ENCODE results near the gene RNF41. TPM values are rescaled to one million over a fixed set of nuclear protein-coding genes. Genes with fewer than 3 reads are reported as not detected.

The RNF41 gene
- polyA plus RNA-seq, 1 experiment, result 97.2 TPM

GRCh38 chr12:56230432-56231183 lies 8.9 kb upstream of the RNF41 start:
- DNase-seq (ENCODE audit: low read depth, low spot score), result no peak
- ChIA-PET POLR2A (interaction anchor here (0.7 to 1.5 kb wide), 4 partner anchors 9 to 41 kb away, joined by 3 to 10 read pairs (median 4); partner anchors contain the start of genes RNF41 and SMARCC2), CTCF (interaction anchor here (1.1 to 1.3 kb wide), 2 partner anchors 8 to 41 kb away, joined by 3 to 4 read pairs; partner anchors contain the start of genes RNF41 and SMARCC2)

GRCh38 chr12:56229916-56230431 lies 8.3 kb upstream of the RNF41 start, which contains the start of gene SLC39A5:
Gene SLC39A5, plus strand, starts transcription at chr12:56230051. Its CDS starts 1,224 bp downstream, at chr12:56231275.
- H3K4me3 ChIP-seq (ENCODE audit: low read depth, low read length), result no peak within 1 kb of the TSS
- ChIA-PET POLR2A (interaction anchor here (0.7 to 1.5 kb wide), 3 partner anchors 33 to 41 kb away, joined by 3 to 4 read pairs (median 3); partner anchors contain the start of gene SMARCC2), CTCF (interaction anchor here (1.3 kb wide), 1 partner anchor 41 kb away, joined by 4 read pairs; the partner anchor contains the start of gene SMARCC2)
- no peak for DNase-seq (ENCODE audit: low read depth, low spot score)
- no peak within 1 kb of the TSS for H3K27ac ChIP-seq (ENCODE audit: low read depth, low read length)
- no peaks in the 10 kb centered on the region for H3K27me3 ChIP-seq (ENCODE audit: control insufficient read depth, insufficient read depth, low read length)
- no peak for TF ChIP-seq CTCF (IDR thresholded peaks at IDR 0.05; ENCODE audit: low read depth, low read length)
- H3K9me3 ChIP-seq (ENCODE audit: control insufficient read depth, insufficient read depth, low read length), result no peaks in the 10 kb centered on the region

More at GRCh38 chr12:56230432-56231183, 8.9 kb upstream of the RNF41 start:
- Histone ChIP-seq H3K9me3 (ENCODE audit: control insufficient read depth, insufficient read depth, low read length) (no peaks in the 10 kb centered on the region), H3K27me3 (ENCODE audit: control insufficient read depth, insufficient read depth, low read length) (no peaks in the 10 kb centered on the region), H3K4me3 (ENCODE audit: low read depth, low read length) (no peak overlapping the region), H3K27ac (ENCODE audit: low read depth, low read length) (no peak overlapping the region)
- TF ChIP-seq CTCF (IDR thresholded peaks at IDR 0.05; ENCODE audit: low read depth, low read length), result no peak

- H3K27ac ChIP-seq (ENCODE audit: low read depth, low read length), result no peak overlapping the region
- ChIA-PET CTCF (interaction anchor here (1.1 kb wide), 1 partner anchor 40 kb away, joined by 4 read pairs; the partner anchor contains the start of gene SMARCC2), POLR2A (no interaction called here)
- no peaks in the 10 kb centered on the region for H3K27me3 ChIP-seq (ENCODE audit: control insufficient read depth, insufficient read depth, low read length)
- DNase-seq (ENCODE audit: low read depth, low spot score), result no peak
- H3K9me3 ChIP-seq (ENCODE audit: control insufficient read depth, insufficient read depth, low read length), result no peaks in the 10 kb centered on the region
- no peak for TF ChIP-seq CTCF (IDR thresholded peaks at IDR 0.05; ENCODE audit: low read depth, low read length)
- H3K4me3 ChIP-seq (ENCODE audit: low read depth, low read length), result no peak overlapping the region
Measured at GRCh38 chr12:56229082-56229481, 7.4 kb upstream of the RNF41 start.

GRCh38 chr12:56224954-56225353 lies 3.2 kb upstream of the RNF41 start:
- DNase-seq (ENCODE audit: low read depth, low spot score), result no peak
- TF ChIP-seq CTCF (IDR thresholded peaks at IDR 0.05; ENCODE audit: low read depth, low read length), result no peak
- ChIA-PET CTCF (interaction anchor here (1.2 kb wide), 1 partner anchor 36 kb away, joined by 3 read pairs; the partner anchor contains the start of gene SMARCC2), POLR2A (no interaction called here)
- Histone ChIP-seq H3K9me3 (ENCODE audit: control insufficient read depth, insufficient read depth, low read length) (no peaks in the 10 kb centered on the region), H3K4me3 (ENCODE audit: low read depth, low read length) (peak overlapping the region; percentile 82), H3K27ac (ENCODE audit: low read depth, low read length) (no peak overlapping the region), H3K27me3 (ENCODE audit: control insufficient read depth, insufficient read depth, low read length) (no peaks in the 10 kb centered on the region)

Measured in AG04450 (cell line).